Tibial nerve (tissue), 4 donors: Measurements from ENCODE around the gene EXTL1. TPM values are rescaled to one million over a fixed set of nuclear protein-coding genes. Genes with fewer than 3 reads are reported as not detected.

Experiments used
- DNase-seq, 2 donors: peaks; one replicate each; pipeline ENCODE4 v3.0.0-alpha.2; 2019; ENCODE audit warnings: low spot score in 2 of 2
- H3K27ac ChIP-seq, 4 donors: fragments of 200-600 bp; sonication (generic) in 3 of 4; one replicate each; pipeline ENCODE4 v1.5.1; 2017 to 2019; ENCODE audit warnings: mild to moderate bottlenecking in 1 of 4
- H3K27me3 ChIP-seq, 2 donors: fragments of 200-600 bp; sonication (generic) in 1 of 2; one replicate each; pipeline versions ENCODE4 v1.5.1 to v1.6.0; 2017 to 2019
- H3K36me3 ChIP-seq, 3 donors: fragments of 200-600 bp; sonication (generic); one replicate each; pipeline ENCODE4 v1.5.1; 2018 to 2019
- H3K4me1 ChIP-seq, 4 donors: fragments of 200-600 bp; sonication (generic) in 3 of 4; one replicate each; pipeline ENCODE4 v1.5.1; 2017 to 2019
- H3K4me3 ChIP-seq, 4 donors: fragments of 200-600 bp; sonication (generic) in 3 of 4; one replicate each; pipeline ENCODE4 v1.5.1; 2017 to 2019; ENCODE audit warnings: mild to moderate bottlenecking in 1 of 4, moderate library complexity in 1 of 4
- H3K9me3 ChIP-seq, 4 donors: fragments of 200-600 bp; sonication (generic) in 3 of 4; one replicate each; pipeline ENCODE4 v1.5.1; 2017 to 2019
- CTCF ChIP-seq, 5 experiments: fragments of 200-600 bp in 3 of 5; fragments of 450-650 bp in 2 of 5; sonication (generic) in 3 of 5; IDR thresholded peaks; one replicate each; pipeline ENCODE4 v1.5.1; 2016 to 2019; ENCODE audit warnings: antibody characterized with exemption in 5 of 5, mild to moderate bottlenecking in 3 of 5, moderate library complexity in 2 of 5
- EP300 ChIP-seq, 2 donors: sonication (generic); formaldehyde crosslinking; IDR thresholded peaks; one replicate each; pipeline ENCODE4 v1.6.1; 2017; ENCODE audit warnings: antibody characterized with exemption in 2 of 2, mild to moderate bottlenecking in 1 of 2
- POLR2A ChIP-seq, 2 donors: fragments of 450-650 bp; IDR thresholded peaks; one replicate each; pipeline ENCODE4 v1.6.1; 2017; ENCODE audit warnings: antibody characterized with exemption in 2 of 2, mild to moderate bottlenecking in 2 of 2, moderate library complexity in 2 of 2
- WGBS, 2 donors: methylation state at CpG; one replicate each; pipeline ENCODE4 v1.1.5; 2018; 5-methylcytosine and 5-hydroxymethylcytosine counted together
- total RNA-seq, 4 donors: library from RNA; depleted of rRNA; stranded (reverse); fragments of >200 nt; gene quantifications; one replicate each; pipeline ENCODE4 v1.1.0, GENCODE V29; 2016

The EXTL1 gene
- total RNA-seq, 4 donors from 2014 or later, result 30.6 to 44.3 (median 34.6) TPM

- no peak overlapping the region for H3K4me3 ChIP-seq
- H3K27ac ChIP-seq, result no peak overlapping the region
- no peak for TF ChIP-seq POLR2A (IDR thresholded peaks at IDR 0.05)
- no peak for TF ChIP-seq CTCF (IDR thresholded peaks at IDR 0.05)
- no peak for TF ChIP-seq EP300 (IDR thresholded peaks at IDR 0.05)
- WGBS, 2 donors, result 79 to 83% methylated on average over 10 to 12 of the region's 12 CpGs
- peaks cover 0 to 44% (median 15%) of the 10 kb centered on the region in 4 donors for H3K4me1 ChIP-seq
- no peaks in the 10 kb centered on the region for H3K9me3 ChIP-seq
- DNase-seq, result no peak
- H3K36me3 ChIP-seq, result no peaks in the 10 kb centered on the region
- H3K27me3 ChIP-seq, result no peaks in the 10 kb centered on the region
These were observed 11.2 kb downstream of the EXTL1 start for GRCh38 chr1:26032656-26033357.

- TF ChIP-seq POLR2A (IDR thresholded peaks at IDR 0.05) (no peak), EP300 (IDR thresholded peaks at IDR 0.05) (no peak), CTCF (IDR thresholded peaks at IDR 0.05) (no peak)
- Histone ChIP-seq H3K9me3 (no peaks in the 10 kb centered on the region), H3K36me3 (no peaks in the 10 kb centered on the region), H3K4me3 (peak overlapping the region; percentile 67 to 93 (median 79)), H3K27me3 (no peaks in the 10 kb centered on the region), H3K4me1 (peaks cover 0 to 25% (median 12%) of the 10 kb centered on the region in 4 donors), H3K27ac (peak overlapping the region; percentile 72 to 94 (median 88))
- 12 to 13% methylated on average over 15 of the region's 15 CpGs for WGBS, 2 donors
- no peak for DNase-seq
These were observed 13.1 kb downstream of the EXTL1 start for GRCh38 chr1:26034504-26035202.

GRCh38 chr1:26035203-26035958 lies 13.8 kb downstream of the EXTL1 start:
- Histone ChIP-seq H3K27me3 (no peaks in the 10 kb centered on the region), H3K4me1 (peaks cover 0 to 22% (median 12%) of the 10 kb centered on the region in 4 donors), H3K27ac (peak overlapping the region; percentile 72 to 94 (median 88)), H3K4me3 (peak overlapping the region; percentile 67 to 93 (median 79)), H3K9me3 (no peaks in the 10 kb centered on the region), H3K36me3 (no peaks in the 10 kb centered on the region)
- peak in 1 of 2 donors; percentile 83 for TF ChIP-seq POLR2A (IDR thresholded peaks at IDR 0.05)
- no peak for TF ChIP-seq CTCF (IDR thresholded peaks at IDR 0.05)
- TF ChIP-seq EP300 (IDR thresholded peaks at IDR 0.05), result peak in 1 of 2 donors; percentile 92
- 1% methylated on average over 34 to 35 of the region's 60 CpGs for WGBS, 2 donors
- peak; percentile 88 to 94 for DNase-seq

- H3K9me3 ChIP-seq, result no peaks in the 10 kb centered on the region
- H3K27me3 ChIP-seq, result no peaks in the 10 kb centered on the region
- no peak for TF ChIP-seq EP300 (IDR thresholded peaks at IDR 0.05)
- TF ChIP-seq POLR2A (IDR thresholded peaks at IDR 0.05), result no peak
- TF ChIP-seq CTCF (IDR thresholded peaks at IDR 0.05), result peak; percentile 99 to 100 (median 100)
- 1 to 8% methylated on average over 28 to 37 of the region's 39 CpGs for WGBS, 2 donors
- H3K4me1 ChIP-seq, result peaks cover 0 to 22% (median 12%) of the 10 kb centered on the region in 4 donors
- no peaks in the 10 kb centered on the region for H3K36me3 ChIP-seq
- H3K27ac ChIP-seq, result peak overlapping the region; percentile 72 to 94 (median 88)
- H3K4me3 ChIP-seq, result peak overlapping the region; percentile 67 to 93 (median 79)
- peak; percentile 71 to 85 for DNase-seq
These were observed 14.6 kb downstream of the EXTL1 start for GRCh38 chr1:26035959-26036755.
